Osteocyte (in vitro differentiated cells): ENCODE data around the gene DSTN. TPM values are rescaled to one million over a fixed set of nuclear protein-coding genes. Genes with fewer than 3 reads are reported as not detected.

ENCODE experiments used
- DNase-seq: peaks from one replicate; pipeline ENCODE4 v3.0.0; 2021; ENCODE audit warnings: mixed read lengths; ENCODE audit not compliant: unreplicated experiment; ENCODE audit errors: extremely low spot score
- H3K27ac Mint-ChIP-seq: one replicate; pipeline ENCODE4 v1.8.0; 2021; ENCODE audit warnings: mild to moderate bottlenecking, mixed read lengths; ENCODE audit not compliant: unreplicated experiment
- H3K27me3 Mint-ChIP-seq: one replicate; pipeline ENCODE4 v1.8.0; 2021; ENCODE audit warnings: mixed read lengths; ENCODE audit not compliant: unreplicated experiment
- H3K36me3 Mint-ChIP-seq: one replicate; pipeline ENCODE4 v1.8.0; 2021; ENCODE audit warnings: mixed read lengths; ENCODE audit not compliant: unreplicated experiment
- H3K4me1 Mint-ChIP-seq: one replicate; pipeline ENCODE4 v1.8.0; 2021; ENCODE audit warnings: mixed read lengths; ENCODE audit not compliant: unreplicated experiment
- H3K4me3 Mint-ChIP-seq: one replicate; pipeline ENCODE4 v1.8.0; 2021; ENCODE audit warnings: mild to moderate bottlenecking, moderate library complexity, mixed read lengths; ENCODE audit not compliant: unreplicated experiment
- H3K9me3 Mint-ChIP-seq: one replicate; pipeline ENCODE4 v1.8.0; 2021; ENCODE audit warnings: mixed read lengths; ENCODE audit not compliant: unreplicated experiment
- total RNA-seq: library from RNA; stranded (reverse); gene quantifications from 2 replicates; pipeline ENCODE4 v1.2.1, GENCODE V29; 2021
- TF ChIP-seq, protein P1 (sequence below): fragments of 200-600 bp; sonication (generic); IDR thresholded peaks from 2 replicates; pipeline ENCODE4 v1.5.0; 2021; ENCODE audit warnings: antibody characterized with exemption, mild to moderate bottlenecking, moderate library complexity

Gene DSTN
- total RNA-seq, 1 donor from 2014 or later, result 684 TPM

GRCh38 chr20:17629678-17630089 is 59.8 kb downstream of the DSTN start:
- DNase-seq, result no peak
- Mint-ChIP-seq H3K4me1 (peaks cover 2% of the 10 kb centered on the region), H3K9me3 (no peaks in the 10 kb centered on the region), H3K27ac (no peak overlapping the region), H3K27me3 (no peaks in the 10 kb centered on the region), H3K36me3 (peaks cover 45% of the 10 kb centered on the region), H3K4me3 (no peak overlapping the region)
- TF ChIP-seq, protein P1, sequence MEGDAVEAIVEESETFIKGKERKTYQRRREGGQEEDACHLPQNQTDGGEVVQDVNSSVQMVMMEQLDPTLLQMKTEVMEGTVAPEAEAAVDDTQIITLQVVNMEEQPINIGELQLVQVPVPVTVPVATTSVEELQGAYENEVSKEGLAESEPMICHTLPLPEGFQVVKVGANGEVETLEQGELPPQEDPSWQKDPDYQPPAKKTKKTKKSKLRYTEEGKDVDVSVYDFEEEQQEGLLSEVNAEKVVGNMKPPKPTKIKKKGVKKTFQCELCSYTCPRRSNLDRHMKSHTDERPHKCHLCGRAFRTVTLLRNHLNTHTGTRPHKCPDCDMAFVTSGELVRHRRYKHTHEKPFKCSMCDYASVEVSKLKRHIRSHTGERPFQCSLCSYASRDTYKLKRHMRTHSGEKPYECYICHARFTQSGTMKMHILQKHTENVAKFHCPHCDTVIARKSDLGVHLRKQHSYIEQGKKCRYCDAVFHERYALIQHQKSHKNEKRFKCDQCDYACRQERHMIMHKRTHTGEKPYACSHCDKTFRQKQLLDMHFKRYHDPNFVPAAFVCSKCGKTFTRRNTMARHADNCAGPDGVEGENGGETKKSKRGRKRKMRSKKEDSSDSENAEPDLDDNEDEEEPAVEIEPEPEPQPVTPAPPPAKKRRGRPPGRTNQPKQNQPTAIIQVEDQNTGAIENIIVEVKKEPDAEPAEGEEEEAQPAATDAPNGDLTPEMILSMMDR, result no peak

DNA sequence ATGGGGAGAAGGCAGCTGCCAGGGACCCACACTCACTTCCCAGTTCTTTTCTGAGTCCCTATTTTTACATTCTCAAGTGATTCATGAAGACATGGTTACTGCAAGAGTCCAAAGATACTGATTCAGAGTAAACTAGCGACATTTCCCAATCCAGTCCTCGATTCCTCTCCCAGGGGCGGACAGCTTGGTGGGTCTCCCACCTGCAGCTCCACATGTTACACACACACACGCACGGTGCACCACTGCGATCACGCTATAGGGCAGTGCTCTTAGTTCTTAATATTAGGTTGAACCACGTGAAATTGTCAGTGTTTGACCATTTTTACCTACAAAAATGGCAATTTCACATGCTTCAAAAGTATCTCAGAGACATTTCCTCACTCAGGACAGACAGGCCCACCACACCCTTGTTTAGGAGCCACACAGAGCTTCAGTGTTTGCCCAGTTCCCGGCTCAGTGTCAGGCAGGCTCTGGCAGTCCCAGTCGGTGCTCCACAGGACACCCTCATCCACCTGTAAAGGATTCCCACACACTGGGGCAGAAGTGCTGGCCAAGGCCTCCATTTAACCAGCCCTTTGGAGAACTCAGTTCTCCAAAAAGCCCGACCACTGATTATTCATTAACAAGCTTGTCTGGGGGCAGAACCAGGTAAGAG is 60.4 kb downstream of the DSTN start:
- Mint-ChIP-seq H3K4me3 (no peak overlapping the region), H3K36me3 (peaks cover 47% of the 10 kb centered on the region), H3K4me1 (peaks cover 2% of the 10 kb centered on the region), H3K27ac (no peak overlapping the region), H3K27me3 (no peaks in the 10 kb centered on the region), H3K9me3 (no peaks in the 10 kb centered on the region)
- no peak for DNase-seq
- TF ChIP-seq, protein P1, result no peak

DNA sequence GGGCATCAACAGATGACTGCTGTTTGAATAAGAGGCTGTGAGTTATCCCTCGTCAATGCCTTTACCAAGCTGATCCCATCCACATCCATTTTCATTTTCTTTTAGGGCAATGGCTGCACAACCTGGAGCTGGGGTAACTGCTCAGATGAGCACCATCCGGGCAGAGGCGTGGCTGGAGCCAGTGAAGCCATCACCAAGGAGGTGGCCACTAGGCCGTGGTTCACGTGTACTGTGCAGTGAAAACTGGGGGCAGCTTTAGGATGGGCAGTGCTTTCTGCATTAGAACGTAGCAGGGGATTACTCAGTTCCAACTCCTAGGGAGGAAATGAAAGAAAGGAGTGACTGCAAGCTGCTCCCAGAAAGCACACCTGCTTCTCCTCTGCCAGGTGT is 60.9 kb downstream of the DSTN start:
- Mint-ChIP-seq H3K4me3 (no peak overlapping the region), H3K27me3 (no peaks in the 10 kb centered on the region), H3K9me3 (no peaks in the 10 kb centered on the region), H3K4me1 (peaks cover 2% of the 10 kb centered on the region), H3K27ac (no peak overlapping the region), H3K36me3 (peaks cover 50% of the 10 kb centered on the region)
- DNase-seq, result no peak
- TF ChIP-seq, protein P1, result no peak

GRCh38 chr20:17631576-17632319 is 61.9 kb downstream of the DSTN start:
- Mint-ChIP-seq H3K4me1 (peaks cover 5% of the 10 kb centered on the region), H3K27me3 (no peaks in the 10 kb centered on the region), H3K36me3 (peaks cover 49% of the 10 kb centered on the region), H3K9me3 (no peaks in the 10 kb centered on the region), H3K4me3 (no peak overlapping the region), H3K27ac (no peak overlapping the region)
- no peak for DNase-seq
- TF ChIP-seq, protein P1, result no peak

DNA sequence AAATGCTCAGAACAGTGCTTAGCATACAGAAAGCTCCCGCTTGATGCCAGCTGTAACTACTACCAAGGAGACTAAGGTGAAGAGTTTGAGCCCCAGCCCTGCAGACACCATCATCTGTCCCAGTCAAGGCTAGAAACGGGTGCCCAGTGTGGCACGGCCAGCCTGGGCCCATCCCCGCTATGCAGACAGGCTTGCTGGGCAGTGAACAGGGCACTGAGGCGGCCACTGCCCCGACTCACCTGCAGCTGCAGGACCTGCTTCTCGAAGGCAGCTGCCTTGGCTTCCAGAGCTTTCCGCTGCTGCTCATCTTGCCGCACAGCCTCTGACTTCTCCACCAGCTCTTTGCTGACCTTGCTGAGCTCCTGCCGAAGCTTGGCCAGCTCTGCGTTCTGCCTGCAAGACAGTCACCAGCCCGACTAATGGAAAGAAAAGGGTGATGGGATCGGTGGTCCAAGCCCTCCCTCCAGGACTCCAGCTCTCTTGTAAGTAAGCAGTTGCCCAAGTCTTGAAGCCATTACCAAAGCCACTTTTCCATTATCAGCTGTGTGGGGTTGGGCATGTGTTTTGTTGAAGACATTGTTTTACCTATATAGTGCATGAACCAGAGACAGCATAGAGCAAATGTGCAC is 63.5 kb downstream of the DSTN start:
- Mint-ChIP-seq H3K36me3 (peaks cover 43% of the 10 kb centered on the region), H3K27ac (no peak overlapping the region), H3K9me3 (no peaks in the 10 kb centered on the region), H3K27me3 (no peaks in the 10 kb centered on the region), H3K4me3 (no peak overlapping the region), H3K4me1 (peaks cover 2% of the 10 kb centered on the region)
- TF ChIP-seq, protein P1, result no peak
- no peak for DNase-seq
